ENCODE data around the gene AUH.

The AUH gene

GRCh38 chr9:91220021-91220420, 141.7 kb downstream of the AUH start:
- H3K27me3 ChIP-seq (ENCODE audit: control insufficient read depth, insufficient read depth, low read length) = no peaks in the 10 kb centered on the region
- no peaks in the 10 kb centered on the region for H3K36me3 ChIP-seq (ENCODE audit: control insufficient read depth, insufficient read depth, low read length)
- no peak overlapping the region for H3K9ac ChIP-seq (ENCODE audit: low read length)
- H3K4me1 ChIP-seq (ENCODE audit: control insufficient read depth, insufficient read depth, low read length) = no peaks in the 10 kb centered on the region
- H3K27ac ChIP-seq (ENCODE audit: low read depth, low read length) = no peak overlapping the region
- no peak overlapping the region for H3K4me3 ChIP-seq (ENCODE audit: low read length)

GRCh38 chr9:91219557-91219956, 142.2 kb downstream of the AUH start:
- H3K27ac ChIP-seq (ENCODE audit: low read depth, low read length) = no peak overlapping the region
- H3K36me3 ChIP-seq (ENCODE audit: control insufficient read depth, insufficient read depth, low read length) = no peaks in the 10 kb centered on the region
- H3K4me3 ChIP-seq (ENCODE audit: low read length) = no peak overlapping the region
- no peaks in the 10 kb centered on the region for H3K27me3 ChIP-seq (ENCODE audit: control insufficient read depth, insufficient read depth, low read length)
- H3K4me1 ChIP-seq (ENCODE audit: control insufficient read depth, insufficient read depth, low read length) = no peaks in the 10 kb centered on the region
- no peak overlapping the region for H3K9ac ChIP-seq (ENCODE audit: low read length)

- no peak overlapping the region for H3K27ac ChIP-seq (ENCODE audit: low read depth, low read length)
- H3K9ac ChIP-seq (ENCODE audit: low read length) = no peak overlapping the region
- H3K4me3 ChIP-seq (ENCODE audit: low read length) = no peak overlapping the region
- H3K4me1 ChIP-seq (ENCODE audit: control insufficient read depth, insufficient read depth, low read length) = no peaks in the 10 kb centered on the region
- no peaks in the 10 kb centered on the region for H3K36me3 ChIP-seq (ENCODE audit: control insufficient read depth, insufficient read depth, low read length)
- H3K27me3 ChIP-seq (ENCODE audit: control insufficient read depth, insufficient read depth, low read length) = no peaks in the 10 kb centered on the region
Observed at GRCh38 chr9:91217388-91217787, 144.3 kb downstream of the AUH start.

- no peaks in the 10 kb centered on the region for H3K27me3 ChIP-seq (ENCODE audit: control insufficient read depth, insufficient read depth, low read length)
- no peak overlapping the region for H3K9ac ChIP-seq (ENCODE audit: low read length)
- no peaks in the 10 kb centered on the region for H3K4me1 ChIP-seq (ENCODE audit: control insufficient read depth, insufficient read depth, low read length)
- no peak overlapping the region for H3K4me3 ChIP-seq (ENCODE audit: low read length)
- H3K27ac ChIP-seq (ENCODE audit: low read depth, low read length) = no peak overlapping the region
- no peaks in the 10 kb centered on the region for H3K36me3 ChIP-seq (ENCODE audit: control insufficient read depth, insufficient read depth, low read length)
Observed at GRCh38 chr9:91214867-91215266, 146.9 kb downstream of the AUH start.

GRCh38 chr9:91214086-91214485, 147.6 kb downstream of the AUH start:
- Histone ChIP-seq H3K4me3 (ENCODE audit: low read length) (no peak overlapping the region), H3K9ac (ENCODE audit: low read length) (no peak overlapping the region), H3K36me3 (ENCODE audit: control insufficient read depth, insufficient read depth, low read length) (no peaks in the 10 kb centered on the region), H3K27ac (ENCODE audit: low read depth, low read length) (no peak overlapping the region), H3K4me1 (ENCODE audit: control insufficient read depth, insufficient read depth, low read length) (no peaks in the 10 kb centered on the region), H3K27me3 (ENCODE audit: control insufficient read depth, insufficient read depth, low read length) (no peaks in the 10 kb centered on the region)

GRCh38 chr9:91212596-91213243, 149.0 kb downstream of the AUH start:
- Histone ChIP-seq H3K4me1 (ENCODE audit: control insufficient read depth, insufficient read depth, low read length) (peaks cover 2% of the 10 kb centered on the region), H3K27ac (ENCODE audit: low read depth, low read length) (no peak overlapping the region), H3K36me3 (ENCODE audit: control insufficient read depth, insufficient read depth, low read length) (no peaks in the 10 kb centered on the region), H3K4me3 (ENCODE audit: low read length) (no peak overlapping the region), H3K9ac (ENCODE audit: low read length) (no peak overlapping the region), H3K27me3 (ENCODE audit: control insufficient read depth, insufficient read depth, low read length) (no peaks in the 10 kb centered on the region)

GRCh38 chr9:91211919-91212318, 149.8 kb downstream of the AUH start:
- H3K4me1 ChIP-seq (ENCODE audit: control insufficient read depth, insufficient read depth, low read length) = peaks cover 4% of the 10 kb centered on the region
- H3K4me3 ChIP-seq (ENCODE audit: low read length) = peak overlapping the region; percentile 14
- H3K27ac ChIP-seq (ENCODE audit: low read depth, low read length) = no peak overlapping the region
- H3K27me3 ChIP-seq (ENCODE audit: control insufficient read depth, insufficient read depth, low read length) = no peaks in the 10 kb centered on the region
- no peak overlapping the region for H3K9ac ChIP-seq (ENCODE audit: low read length)
- H3K36me3 ChIP-seq (ENCODE audit: control insufficient read depth, insufficient read depth, low read length) = no peaks in the 10 kb centered on the region

- no peak overlapping the region for H3K27ac ChIP-seq (ENCODE audit: low read depth, low read length)
- no peak overlapping the region for H3K9ac ChIP-seq (ENCODE audit: low read length)
- H3K27me3 ChIP-seq (ENCODE audit: control insufficient read depth, insufficient read depth, low read length) = no peaks in the 10 kb centered on the region
- H3K36me3 ChIP-seq (ENCODE audit: control insufficient read depth, insufficient read depth, low read length) = no peaks in the 10 kb centered on the region
- peaks cover 4% of the 10 kb centered on the region for H3K4me1 ChIP-seq (ENCODE audit: control insufficient read depth, insufficient read depth, low read length)
- H3K4me3 ChIP-seq (ENCODE audit: low read length) = no peak overlapping the region
Observed at GRCh38 chr9:91211414-91211813, 150.3 kb downstream of the AUH start.

- Histone ChIP-seq H3K4me3 (ENCODE audit: low read length) (no peak overlapping the region), H3K27me3 (ENCODE audit: control insufficient read depth, insufficient read depth, low read length) (no peaks in the 10 kb centered on the region), H3K36me3 (ENCODE audit: control insufficient read depth, insufficient read depth, low read length) (no peaks in the 10 kb centered on the region), H3K9ac (ENCODE audit: low read length) (no peak overlapping the region), H3K4me1 (ENCODE audit: control insufficient read depth, insufficient read depth, low read length) (peaks cover 4% of the 10 kb centered on the region), H3K27ac (ENCODE audit: low read depth, low read length) (no peak overlapping the region)
Observed at GRCh38 chr9:91210318-91210717, 151.4 kb downstream of the AUH start.

- Histone ChIP-seq H3K27me3 (ENCODE audit: control insufficient read depth, insufficient read depth, low read length) (no peaks in the 10 kb centered on the region), H3K27ac (ENCODE audit: low read depth, low read length) (no peak overlapping the region), H3K4me3 (ENCODE audit: low read length) (no peak overlapping the region), H3K4me1 (ENCODE audit: control insufficient read depth, insufficient read depth, low read length) (peaks cover 4% of the 10 kb centered on the region), H3K36me3 (ENCODE audit: control insufficient read depth, insufficient read depth, low read length) (no peaks in the 10 kb centered on the region), H3K9ac (ENCODE audit: low read length) (no peak overlapping the region)
Observed at GRCh38 chr9:91208837-91209236, 152.9 kb downstream of the AUH start.

GRCh38 chr9:91208419-91208745, 153.3 kb downstream of the AUH start:
- no peaks in the 10 kb centered on the region for H3K36me3 ChIP-seq (ENCODE audit: control insufficient read depth, insufficient read depth, low read length)
- H3K27me3 ChIP-seq (ENCODE audit: control insufficient read depth, insufficient read depth, low read length) = no peaks in the 10 kb centered on the region
- H3K27ac ChIP-seq (ENCODE audit: low read depth, low read length) = peak overlapping the region; percentile 65
- peak overlapping the region; percentile 29 for H3K4me3 ChIP-seq (ENCODE audit: low read length)
- H3K9ac ChIP-seq (ENCODE audit: low read length) = no peak overlapping the region
- H3K4me1 ChIP-seq (ENCODE audit: control insufficient read depth, insufficient read depth, low read length) = peaks cover 4% of the 10 kb centered on the region

GRCh38 chr9:91207729-91208418, 153.8 kb downstream of the AUH start:
- Histone ChIP-seq H3K27me3 (ENCODE audit: control insufficient read depth, insufficient read depth, low read length) (no peaks in the 10 kb centered on the region), H3K4me3 (ENCODE audit: low read length) (peak overlapping the region; percentile 29), H3K9ac (ENCODE audit: low read length) (no peak overlapping the region), H3K36me3 (ENCODE audit: control insufficient read depth, insufficient read depth, low read length) (no peaks in the 10 kb centered on the region), H3K27ac (ENCODE audit: low read depth, low read length) (peak overlapping the region; percentile 65), H3K4me1 (ENCODE audit: control insufficient read depth, insufficient read depth, low read length) (peaks cover 4% of the 10 kb centered on the region)

GRCh38 chr9:91207397-91207728, 154.4 kb downstream of the AUH start:
- H3K36me3 ChIP-seq (ENCODE audit: control insufficient read depth, insufficient read depth, low read length) = no peaks in the 10 kb centered on the region
- no peak overlapping the region for H3K4me3 ChIP-seq (ENCODE audit: low read length)
- H3K4me1 ChIP-seq (ENCODE audit: control insufficient read depth, insufficient read depth, low read length) = peaks cover 4% of the 10 kb centered on the region
- no peaks in the 10 kb centered on the region for H3K27me3 ChIP-seq (ENCODE audit: control insufficient read depth, insufficient read depth, low read length)
- no peak overlapping the region for H3K9ac ChIP-seq (ENCODE audit: low read length)
- peak overlapping the region; percentile 65 for H3K27ac ChIP-seq (ENCODE audit: low read depth, low read length)

Measured in rectal smooth muscle tissue (tissue), 1 donor.